ENCODE measurements around the gene LILRA5. TPM values are rescaled to one million over a fixed set of nuclear protein-coding genes. Genes with fewer than 3 reads are reported as not detected.

LILRA5 gene
- total and polyA plus RNA-seq, 2 of the 4 experiments (the other 2 are of a cell fraction) = not detected

DNA sequence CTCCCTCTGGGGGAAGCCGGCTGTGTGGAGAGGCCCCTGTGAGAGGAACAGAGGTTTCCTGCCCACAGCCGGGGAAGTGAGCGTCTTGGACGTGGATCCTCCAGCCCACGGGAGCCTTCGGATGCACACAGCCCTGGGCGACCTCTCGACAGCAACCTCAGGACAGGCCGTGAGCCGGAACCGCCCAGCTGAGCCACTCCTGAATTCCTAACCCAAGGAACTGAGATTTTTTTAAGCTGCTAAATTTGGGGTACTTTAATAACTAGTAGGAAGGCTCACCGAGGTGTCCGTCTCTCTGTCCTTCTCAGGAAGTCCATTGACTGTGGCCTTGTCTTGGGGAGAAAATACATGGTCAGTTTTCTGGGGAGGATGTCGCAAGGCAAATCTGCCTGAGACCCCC lies 42.7 kb upstream of the LILRA5 start:
- in situ Hi-C loops (cut with MboI; ENCODE audit: low sequenced_read_pairs) (no loop called here), intact Hi-C loops (cut with micrococcal nuclease) (no loop called here), dilution Hi-C loops (cut with HindIII; ENCODE audit: low sequenced_read_pairs, unreplicated experiment) (no loop called here)
- no peak overlapping the region for H2BK120ac ChIP-seq (ENCODE audit: low read depth, low read length)
- no peak overlapping the region for H3K23ac ChIP-seq (ENCODE audit: low read depth, low read length)
- no peak overlapping the region for H4K91ac ChIP-seq (ENCODE audit: insufficient read depth, low read depth, low read length)
- no CpG with 5 or more reads among the region's 14 CpGs for WGBS, 2 experiments (ENCODE audit: extremely low coverage in 2 of 2, insufficient read length in 1 of 2)
- no peak overlapping the region for H4K5ac ChIP-seq (ENCODE audit: low read depth, low read length)
- H3K4me3 ChIP-seq (ENCODE audit: insufficient read depth, low read depth, low read length) = no peak overlapping the region
- H3K27me3 ChIP-seq (ENCODE audit: control insufficient read depth, insufficient read depth, low read length) = no peaks in the 10 kb centered on the region
- no peak overlapping the region for H2BK20ac ChIP-seq (ENCODE audit: low read depth, low read length)
- no peak overlapping the region for H3K14ac ChIP-seq (replicated peaks; ENCODE audit: low read depth, low read length)
- H3K4me1 ChIP-seq (ENCODE audit: control insufficient read depth, insufficient read depth, low read length) = no peaks in the 10 kb centered on the region
- TF ChIP-seq SMC3 (IDR thresholded peaks at IDR 0.05; ENCODE audit: low read depth, low read length) = no peak
- TF ChIP-seq, protein P1, sequence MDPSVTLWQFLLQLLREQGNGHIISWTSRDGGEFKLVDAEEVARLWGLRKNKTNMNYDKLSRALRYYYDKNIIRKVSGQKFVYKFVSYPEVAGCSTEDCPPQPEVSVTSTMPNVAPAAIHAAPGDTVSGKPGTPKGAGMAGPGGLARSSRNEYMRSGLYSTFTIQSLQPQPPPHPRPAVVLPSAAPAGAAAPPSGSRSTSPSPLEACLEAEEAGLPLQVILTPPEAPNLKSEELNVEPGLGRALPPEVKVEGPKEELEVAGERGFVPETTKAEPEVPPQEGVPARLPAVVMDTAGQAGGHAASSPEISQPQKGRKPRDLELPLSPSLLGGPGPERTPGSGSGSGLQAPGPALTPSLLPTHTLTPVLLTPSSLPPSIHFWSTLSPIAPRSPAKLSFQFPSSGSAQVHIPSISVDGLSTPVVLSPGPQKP (IDR thresholded peaks at IDR 0.05; ENCODE audit: borderline replicate concordance, low read depth, low read length) = no peak
- TF ChIP-seq, protein P2, sequence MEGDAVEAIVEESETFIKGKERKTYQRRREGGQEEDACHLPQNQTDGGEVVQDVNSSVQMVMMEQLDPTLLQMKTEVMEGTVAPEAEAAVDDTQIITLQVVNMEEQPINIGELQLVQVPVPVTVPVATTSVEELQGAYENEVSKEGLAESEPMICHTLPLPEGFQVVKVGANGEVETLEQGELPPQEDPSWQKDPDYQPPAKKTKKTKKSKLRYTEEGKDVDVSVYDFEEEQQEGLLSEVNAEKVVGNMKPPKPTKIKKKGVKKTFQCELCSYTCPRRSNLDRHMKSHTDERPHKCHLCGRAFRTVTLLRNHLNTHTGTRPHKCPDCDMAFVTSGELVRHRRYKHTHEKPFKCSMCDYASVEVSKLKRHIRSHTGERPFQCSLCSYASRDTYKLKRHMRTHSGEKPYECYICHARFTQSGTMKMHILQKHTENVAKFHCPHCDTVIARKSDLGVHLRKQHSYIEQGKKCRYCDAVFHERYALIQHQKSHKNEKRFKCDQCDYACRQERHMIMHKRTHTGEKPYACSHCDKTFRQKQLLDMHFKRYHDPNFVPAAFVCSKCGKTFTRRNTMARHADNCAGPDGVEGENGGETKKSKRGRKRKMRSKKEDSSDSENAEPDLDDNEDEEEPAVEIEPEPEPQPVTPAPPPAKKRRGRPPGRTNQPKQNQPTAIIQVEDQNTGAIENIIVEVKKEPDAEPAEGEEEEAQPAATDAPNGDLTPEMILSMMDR (conservative IDR thresholded peaks at IDR 0.05; ENCODE audit: low read depth, low read length) = no peak
- TF ChIP-seq BHLHE40 (IDR thresholded peaks at IDR 0.05; ENCODE audit: low read depth, low read length) = no peak
- TF ChIP-seq NFE2L2 (IDR thresholded peaks at IDR 0.05; ENCODE audit: low read depth, low read length) = no peak
- TF ChIP-seq MAZ (IDR thresholded peaks at IDR 0.05; ENCODE audit: borderline replicate concordance, low read depth, low read length) = no peak
- no peak for TF ChIP-seq POLR2A (IDR thresholded peaks at IDR 0.05; ENCODE audit: low read depth, low read length)
- no peak for TF ChIP-seq MXI1 (IDR thresholded peaks at IDR 0.05; ENCODE audit: borderline replicate concordance, low read depth, low read length)
- TF ChIP-seq RFX5 (IDR thresholded peaks at IDR 0.05; ENCODE audit: low read depth, low read length) = no peak
- no peak for TF ChIP-seq CEBPB (IDR thresholded peaks at IDR 0.05; ENCODE audit: low read depth, low read length)
- TF ChIP-seq RAD21 (IDR thresholded peaks at IDR 0.05; ENCODE audit: low read length) = no peak
- no peak for TF ChIP-seq FOS (IDR thresholded peaks at IDR 0.05; ENCODE audit: low read depth, low read length)
- TF ChIP-seq, protein P3, sequence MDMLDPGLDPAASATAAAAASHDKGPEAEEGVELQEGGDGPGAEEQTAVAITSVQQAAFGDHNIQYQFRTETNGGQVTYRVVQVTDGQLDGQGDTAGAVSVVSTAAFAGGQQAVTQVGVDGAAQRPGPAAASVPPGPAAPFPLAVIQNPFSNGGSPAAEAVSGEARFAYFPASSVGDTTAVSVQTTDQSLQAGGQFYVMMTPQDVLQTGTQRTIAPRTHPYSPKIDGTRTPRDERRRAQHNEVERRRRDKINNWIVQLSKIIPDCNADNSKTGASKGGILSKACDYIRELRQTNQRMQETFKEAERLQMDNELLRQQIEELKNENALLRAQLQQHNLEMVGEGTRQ (IDR thresholded peaks at IDR 0.05; ENCODE audit: low read depth, low read length) = no peak
- no peak for TF ChIP-seq MAFK (IDR thresholded peaks at IDR 0.05; ENCODE audit: low read depth, low read length)
- TF ChIP-seq RCOR1 (IDR thresholded peaks at IDR 0.05; ENCODE audit: insufficient replicate concordance, low read length) = no peak
- no peak for TF ChIP-seq CHD1 (IDR thresholded peaks at IDR 0.05; ENCODE audit: low read depth, low read length)
- no peak overlapping the region for H3K9ac ChIP-seq (ENCODE audit: low read depth, low read length)
- H4K20me1 ChIP-seq (ENCODE audit: insufficient read depth, low read length) = no peaks in the 10 kb centered on the region
- BruUV-seq (replicated peaks) = no TSS peak
- no peak overlapping the region for H3K4ac ChIP-seq (ENCODE audit: low read depth, low read length)
- no peak overlapping the region for H2AFZ ChIP-seq (replicated peaks; ENCODE audit: low read length, poor library complexity)
- H3K4me2 ChIP-seq (ENCODE audit: low read depth, low read length) = no peak overlapping the region
- no peak overlapping the region for H3K56ac ChIP-seq (ENCODE audit: extremely low read depth, insufficient read depth, low read length)
- no peak for ATAC-seq (ENCODE audit: low read depth)
- peaks cover 14% of the 10 kb centered on the region; the same call in 1 of the 2 replicates for H3K9me3 ChIP-seq (ENCODE audit: control insufficient read depth, insufficient read depth, low read length)
- ChIA-PET POLR2A (ENCODE audit: unreplicated experiment) (no interaction called here), CTCF (no interaction called here)
- no peaks in the 10 kb centered on the region for H3K9me1 ChIP-seq (ENCODE audit: insufficient read depth, low read length)
- H2AK9ac ChIP-seq (replicated peaks; ENCODE audit: low read depth, low read length, poor library complexity) = no peak overlapping the region
- no peak overlapping the region for H3K27ac ChIP-seq (ENCODE audit: insufficient read depth, low read length)
- H3K36me3 ChIP-seq (ENCODE audit: control insufficient read depth, insufficient read depth, low read length) = no peaks in the 10 kb centered on the region
- DNase-seq = no peak
- H3K18ac ChIP-seq (ENCODE audit: low read depth, low read length) = no peak overlapping the region
- no peaks in the 10 kb centered on the region for H3K79me1 ChIP-seq (ENCODE audit: low read depth in 1 of 2, low read length in 2 of 2)
- no peak overlapping the region for H2AK5ac ChIP-seq (ENCODE audit: low read depth, low read length)
- H2BK15ac ChIP-seq (ENCODE audit: low read depth, low read length) = no peak overlapping the region
- H2BK5ac ChIP-seq (ENCODE audit: low read depth, low read length, poor library complexity, severe bottlenecking) = no peak overlapping the region
- H4K8ac ChIP-seq (ENCODE audit: low read depth in 2 of 2, low read length in 2 of 2) = no peak overlapping the region

Measured in IMR-90 (cell line).